Naive thymus-derived CD8-positive, alpha-beta T cell (primary cell): ENCODE results near the gene WDR76. TPM values are rescaled to one million over a fixed set of nuclear protein-coding genes. Genes with fewer than 3 reads are reported as not detected.

ENCODE experiments used
- ATAC-seq, 2 donors: fragments of 150-1000 bp; cut with Tn5 transposase in 1 of 2; sonication (Bioruptor Pico), chemical (Tn5 transposase) in 1 of 2; 1 replicate in 1 of 2; 2 replicates in 1 of 2; pipeline ENCODE4 v1.10.0; 2021; ENCODE audit warnings: mild to moderate bottlenecking in 2 of 2, moderate library complexity in 2 of 2
- POLR2A ChIA-PET: fragments of 350-600 bp; sonication (Branson Sonifier 250); formaldehyde crosslinking; loops from one replicate; lab custom pipeline; 2021; ENCODE audit warnings: antibody characterized with exemption; lab: Charles Lee
- DNase-seq, 10 donors: peaks; one replicate each; pipeline versions ENCODE4 v3.0.0 to v3.0.0-alpha.2; 2020 to 2022
- H3K27ac Mint-ChIP-seq, 10 donors: one replicate each; pipeline ENCODE4 v1.8.0; 2020 to 2022; ENCODE audit warnings: mild to moderate bottlenecking in 10 of 10, mixed read lengths in 10 of 10, moderate library complexity in 4 of 10, inconsistent platforms in 1 of 10
- H3K27me3 Mint-ChIP-seq, 5 donors: one replicate each; pipeline ENCODE4 v1.8.0; 2021 to 2022; ENCODE audit warnings: mixed read lengths in 5 of 5
- H3K36me3 Mint-ChIP-seq, 3 donors: one replicate each; pipeline ENCODE4 v1.8.0; 2020 to 2022; ENCODE audit warnings: mixed read lengths in 3 of 3, mild to moderate bottlenecking in 2 of 3, inconsistent platforms in 1 of 3
- H3K4me1 Mint-ChIP-seq, 4 donors: one replicate each; pipeline ENCODE4 v1.8.0; 2021 to 2022; ENCODE audit warnings: mixed read lengths in 4 of 4
- H3K4me3 Mint-ChIP-seq, 10 donors: one replicate each; pipeline ENCODE4 v1.8.0; 2020 to 2022; ENCODE audit warnings: mild to moderate bottlenecking in 10 of 10, mixed read lengths in 10 of 10, moderate library complexity in 6 of 10, inconsistent platforms in 1 of 10
- H3K9me3 Mint-ChIP-seq, 9 donors: one replicate each; pipeline ENCODE4 v1.8.0; 2020 to 2022; ENCODE audit warnings: mixed read lengths in 9 of 9, mild to moderate bottlenecking in 3 of 9, inconsistent platforms in 1 of 9, moderate library complexity in 1 of 9
- polyA plus RNA-seq, 3 donors: library from polyadenylated mRNA; unstranded; fragments of 300-500 nt; fragmentation: Illumina TruSeq; gene quantifications; one replicate each; pipeline ENCODE4 v1.2.3, GENCODE V29; 2021
- total RNA-seq, 8 experiments: library from RNA in 2 of 8; stranded (reverse) in 2 of 8; gene quantifications; one replicate each; pipeline ENCODE4 v1.2.3 and lab custom pipeline; 2021 to 2026

The WDR76 gene
- 10 to 100 TPM in 1 of 2 experiments, 1 to 10 TPM in 1; 8.6 to 12.3 TPM for total RNA-seq
- 1 to 10 TPM; 5.3 to 7.3 (median 5.6) TPM for polyA plus RNA-seq
- total RNA-seq (lab: John Stamatoyannopoulos, UW), result 10.8 to 28.0 (median 19.9) reads per million in 6 experiments

GRCh38 chr15:43826508-43827341 is at the start of gene WDR76:
WDR76 (plus strand) TSS chr15:43827002; CDS start chr15:43827033, 31 bp downstream.
- Mint-ChIP-seq H3K4me3 (peak within 1 kb of the TSS; percentile 82 to 97 (median 89)), H3K9me3 (no peaks in the 10 kb centered on the region), H3K36me3 (peaks cover 0 to 15% (median 2%) of the 10 kb centered on the region in 3 donors), H3K27ac (peak within 1 kb of the TSS; percentile 86 to 95 (median 90)), H3K27me3 (no peaks in the 10 kb centered on the region), H3K4me1 (peaks cover 22 to 69% (median 50%) of the 10 kb centered on the region in 4 donors)
- ATAC-seq (peak; percentile 43 to 62), DNase-seq (peak; percentile 13 to 75 (median 52))
- POLR2A ChIA-PET, result no interaction called here

DNA sequence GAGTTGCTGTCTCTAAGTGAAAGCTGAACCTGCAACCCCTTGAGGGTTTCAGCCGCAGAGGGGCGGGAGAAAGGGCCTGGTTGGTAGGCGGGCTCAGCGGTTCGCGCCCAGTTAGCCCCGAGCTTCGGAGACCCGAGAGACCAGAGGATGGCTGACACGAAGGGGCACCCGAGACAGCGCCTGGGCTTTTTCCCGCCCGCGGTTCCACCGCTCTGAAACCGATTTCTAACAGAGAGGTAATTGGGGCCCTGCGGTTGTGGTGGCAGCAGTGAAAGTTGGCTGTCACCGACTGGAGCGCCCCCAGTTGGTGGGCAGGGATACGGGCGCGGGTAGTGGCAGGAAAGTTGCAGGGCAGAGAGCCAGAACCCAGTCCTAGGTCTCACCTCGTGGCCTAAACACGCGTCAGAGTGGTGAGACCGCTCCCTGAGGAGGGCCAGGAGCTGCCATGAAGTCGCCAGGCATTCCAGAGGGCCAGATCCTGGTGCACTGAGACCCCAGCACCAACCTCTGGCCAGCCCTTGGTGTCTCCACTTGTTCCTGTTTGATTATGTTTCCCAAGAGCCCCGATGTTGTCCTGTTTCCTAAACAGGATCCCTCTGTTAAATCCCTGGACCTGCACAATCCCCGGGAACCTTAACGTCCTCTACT is 49.4 kb upstream of the WDR76 start:
- Mint-ChIP-seq H3K27ac (peak overlapping the region; percentile 89 to 97 (median 93)), H3K4me1 (peaks cover 8 to 33% (median 28%) of the 10 kb centered on the region in 4 donors), H3K27me3 (no peaks in the 10 kb centered on the region), H3K4me3 (peak overlapping the region; percentile 92 to 97 (median 96)), H3K36me3 (peaks cover 0 to 10% (median 3%) of the 10 kb centered on the region in 3 donors), H3K9me3 (no peaks in the 10 kb centered on the region)
- DNase-seq, result peak; percentile 69 to 90 (median 84)
- POLR2A ChIA-PET, result interaction anchor here (0.5 to 4.7 kb wide), 11 partner anchors 9 to 1286 kb away, joined by 3 to 48 read pairs (median 9); partner anchors contain the start of genes HYPK, MFAP1, SERF2 and SERINC4
- ATAC-seq, result peak; percentile 78 to 86

DNA sequence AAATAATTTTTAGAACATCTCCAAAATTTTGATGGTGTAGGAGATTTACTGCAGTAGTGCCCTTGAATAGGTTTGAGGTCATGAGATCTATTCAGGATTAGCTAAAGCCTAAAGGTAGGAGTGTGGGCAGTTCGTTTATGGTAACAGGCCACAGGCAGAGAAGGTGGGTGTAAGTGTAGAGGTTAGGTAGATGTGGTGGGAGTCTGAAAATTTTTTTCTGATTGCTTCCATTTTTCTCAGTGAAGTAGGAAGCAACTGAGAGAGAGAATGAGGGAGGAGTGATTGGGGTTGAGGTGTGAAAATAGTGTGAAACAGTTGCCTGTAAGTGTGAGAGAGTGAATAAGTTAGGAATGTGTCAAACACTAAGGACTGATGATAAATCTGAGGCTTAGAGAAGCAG is 47.8 kb upstream of the WDR76 start:
- Mint-ChIP-seq H3K9me3 (no peaks in the 10 kb centered on the region), H3K4me3 (peak overlapping the region in 5 of 10 donors; percentile 15 to 64 (median 32)), H3K27ac (peak overlapping the region; percentile 8 to 86 (median 32)), H3K4me1 (peaks cover 8 to 33% (median 28%) of the 10 kb centered on the region in 4 donors), H3K36me3 (peaks cover 0 to 1% (median 0%) of the 10 kb centered on the region in 3 donors), H3K27me3 (no peaks in the 10 kb centered on the region)
- POLR2A ChIA-PET, result interaction anchor here (0.7 to 4.7 kb wide), 4 partner anchors 8 to 22 kb away, joined by 5 to 48 read pairs (median 19); partner anchors contain the start of genes HYPK, SERF2 and SERINC4
- DNase-seq (no peak), ATAC-seq (no peak)

GRCh38 chr15:43789409-43789808 is 37.4 kb upstream of the WDR76 start:
- POLR2A ChIA-PET, result interaction anchor here (1.5 to 5.9 kb wide), 3 partner anchors 11 to 40 kb away, joined by 5 to 48 read pairs (median 27); partner anchors contain the start of genes ELL3, HYPK and SERINC4
- no peak for ATAC-seq

GRCh38 chr15:43791993-43792760 is 34.6 kb upstream of the WDR76 start, which contains the start of gene SERF2:
SERF2 (plus strand) TSS chr15:43792320; CDS start chr15:43792377, 57 bp downstream.
- ATAC-seq (peak; percentile 92 to 93), DNase-seq (peak; percentile 95 to 100 (median 98))
- peaks cover 25 to 56% (median 46%) of the 10 kb centered on the region in 4 donors for H3K4me1 Mint-ChIP-seq
- peak within 1 kb of the TSS; percentile 94 to 99 (median 99) for H3K27ac Mint-ChIP-seq
- peak within 1 kb of the TSS; percentile 93 to 99 (median 96) for H3K4me3 Mint-ChIP-seq
- no peaks in the 10 kb centered on the region for H3K27me3 Mint-ChIP-seq
- peaks cover 0 to 40% (median 0%) of the 10 kb centered on the region in 3 donors for H3K36me3 Mint-ChIP-seq
- H3K9me3 Mint-ChIP-seq, result no peaks in the 10 kb centered on the region
- POLR2A ChIA-PET, result interaction anchor here (1.1 to 5.9 kb wide), 4 partner anchors 8 to 33 kb away, joined by 3 to 48 read pairs (median 20); partner anchors contain the start of genes ELL3, HYPK, MFAP1 and SERINC4

More at GRCh38 chr15:43789409-43789808, 37.4 kb upstream of the WDR76 start:
- Mint-ChIP-seq H3K27me3 (no peaks in the 10 kb centered on the region), H3K4me1 (peaks cover 12 to 36% (median 22%) of the 10 kb centered on the region in 4 donors), H3K27ac (peak overlapping the region in 3 of 10 donors; percentile 2 to 74 (median 28)), H3K9me3 (no peaks in the 10 kb centered on the region), H3K4me3 (no peak overlapping the region), H3K36me3 (peaks cover 0 to 14% (median 0%) of the 10 kb centered on the region in 3 donors)
- no peak for DNase-seq

DNA sequence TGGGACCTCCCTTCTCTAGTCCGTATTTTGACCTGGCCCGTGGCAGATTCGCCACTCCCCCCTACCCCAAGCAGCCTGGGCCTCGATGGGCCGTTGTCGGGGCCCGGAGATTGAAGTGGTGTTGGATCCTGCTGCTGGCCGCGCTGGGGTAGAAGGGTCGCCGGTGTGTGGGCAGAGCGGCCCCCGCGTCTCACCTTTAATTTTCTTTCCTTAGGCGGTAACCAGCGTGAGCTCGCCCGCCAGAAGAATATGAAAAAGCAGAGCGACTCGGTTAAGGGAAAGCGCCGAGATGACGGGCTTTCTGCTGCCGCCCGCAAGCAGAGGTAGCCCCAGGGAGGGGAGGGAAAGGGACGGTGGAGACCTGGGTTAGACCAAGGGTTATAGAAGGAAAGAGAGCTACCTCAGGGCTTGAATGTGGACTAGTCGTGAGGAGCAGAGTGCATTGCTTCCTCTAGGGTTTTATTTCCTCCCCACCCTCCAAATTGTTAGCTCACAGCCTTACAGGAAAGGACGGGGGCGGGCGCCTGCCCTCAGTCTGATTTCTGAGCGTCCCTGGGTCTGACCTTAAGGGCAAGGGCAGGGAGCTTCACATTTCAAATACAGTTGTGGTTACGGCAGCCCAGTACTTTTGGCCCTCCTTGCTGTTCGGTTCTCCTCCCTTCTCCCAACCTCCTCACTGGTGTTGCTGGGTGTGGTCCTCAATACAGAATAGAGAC is 33.9 kb upstream of the WDR76 start:
- DNase-seq (peak in 5 of 10 donors; percentile 17 to 45 (median 19)), ATAC-seq (no peak)
- POLR2A ChIA-PET, result interaction anchor here (0.6 to 5.9 kb wide), 9 partner anchors 8 to 48 kb away, joined by 3 to 48 read pairs (median 4); partner anchors contain the start of genes ELL3, HYPK, MFAP1 and SERINC4
- Mint-ChIP-seq H3K4me1 (peaks cover 25 to 56% (median 46%) of the 10 kb centered on the region in 4 donors), H3K4me3 (peak overlapping the region; percentile 93 to 99 (median 96)), H3K36me3 (peaks cover 0 to 46% (median 0%) of the 10 kb centered on the region in 3 donors), H3K27ac (peak overlapping the region; percentile 94 to 99 (median 99)), H3K9me3 (no peaks in the 10 kb centered on the region), H3K27me3 (no peaks in the 10 kb centered on the region)

DNA sequence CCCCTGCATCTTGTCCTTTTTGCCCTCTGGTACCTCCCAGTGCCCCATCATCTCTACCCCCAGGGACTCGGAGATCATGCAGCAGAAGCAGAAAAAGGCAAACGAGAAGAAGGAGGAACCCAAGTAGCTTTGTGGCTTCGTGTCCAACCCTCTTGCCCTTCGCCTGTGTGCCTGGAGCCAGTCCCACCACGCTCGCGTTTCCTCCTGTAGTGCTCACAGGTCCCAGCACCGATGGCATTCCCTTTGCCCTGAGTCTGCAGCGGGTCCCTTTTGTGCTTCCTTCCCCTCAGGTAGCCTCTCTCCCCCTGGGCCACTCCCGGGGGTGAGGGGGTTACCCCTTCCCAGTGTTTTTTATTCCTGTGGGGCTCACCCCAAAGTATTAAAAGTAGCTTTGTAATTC is 33.2 kb upstream of the WDR76 start:
- ATAC-seq, result no peak
- peaks cover 0 to 53% (median 2%) of the 10 kb centered on the region in 3 donors for H3K36me3 Mint-ChIP-seq
- no peak for DNase-seq
- POLR2A ChIA-PET, result interaction anchor here (0.6 to 5.9 kb wide), 9 partner anchors 7 to 49 kb away, joined by 3 to 48 read pairs (median 4); partner anchors contain the start of genes ELL3, HYPK, MFAP1 and SERINC4
- H3K4me1 Mint-ChIP-seq, result peaks cover 28 to 62% (median 52%) of the 10 kb centered on the region in 4 donors
- H3K4me3 Mint-ChIP-seq, result peak overlapping the region; percentile 93 to 99 (median 96)
- no peaks in the 10 kb centered on the region for H3K27me3 Mint-ChIP-seq
- peak overlapping the region; percentile 79 to 99 (median 99) for H3K27ac Mint-ChIP-seq
- H3K9me3 Mint-ChIP-seq, result no peaks in the 10 kb centered on the region

- H3K4me3 Mint-ChIP-seq, result peak overlapping the region; percentile 93 to 99 (median 96)
- DNase-seq (no peak), ATAC-seq (no peak)
- peaks cover 28 to 63% (median 58%) of the 10 kb centered on the region in 4 donors for H3K4me1 Mint-ChIP-seq
- H3K9me3 Mint-ChIP-seq, result no peaks in the 10 kb centered on the region
- peaks cover 4 to 60% (median 6%) of the 10 kb centered on the region in 3 donors for H3K36me3 Mint-ChIP-seq
- POLR2A ChIA-PET, result interaction anchor here (0.6 to 5.9 kb wide), 3 partner anchors 13 to 30 kb away, joined by 4 to 48 read pairs (median 7); partner anchors contain the start of genes ELL3 and MFAP1
- H3K27me3 Mint-ChIP-seq, result no peaks in the 10 kb centered on the region
- peak overlapping the region; percentile 24 to 99 (median 97) for H3K27ac Mint-ChIP-seq
These were observed 32.3 kb upstream of the WDR76 start for GRCh38 chr15:43794269-43795037.

- Mint-ChIP-seq H3K27ac (peak overlapping the region in 8 of 10 donors; percentile 40 to 99 (median 83)), H3K36me3 (peaks cover 7 to 65% (median 9%) of the 10 kb centered on the region in 3 donors), H3K4me3 (peak overlapping the region in 4 of 10 donors; percentile 15 to 99 (median 42)), H3K27me3 (no peaks in the 10 kb centered on the region), H3K4me1 (peaks cover 31 to 70% (median 65%) of the 10 kb centered on the region in 4 donors), H3K9me3 (no peaks in the 10 kb centered on the region)
- no peak for ATAC-seq
- POLR2A ChIA-PET, result interaction anchor here (0.6 to 5.9 kb wide), 3 partner anchors 14 to 30 kb away, joined by 4 to 48 read pairs (median 7); partner anchors contain the start of genes ELL3 and MFAP1
- DNase-seq, result no peak
These were observed 31.6 kb upstream of the WDR76 start for GRCh38 chr15:43795197-43795596.

DNA sequence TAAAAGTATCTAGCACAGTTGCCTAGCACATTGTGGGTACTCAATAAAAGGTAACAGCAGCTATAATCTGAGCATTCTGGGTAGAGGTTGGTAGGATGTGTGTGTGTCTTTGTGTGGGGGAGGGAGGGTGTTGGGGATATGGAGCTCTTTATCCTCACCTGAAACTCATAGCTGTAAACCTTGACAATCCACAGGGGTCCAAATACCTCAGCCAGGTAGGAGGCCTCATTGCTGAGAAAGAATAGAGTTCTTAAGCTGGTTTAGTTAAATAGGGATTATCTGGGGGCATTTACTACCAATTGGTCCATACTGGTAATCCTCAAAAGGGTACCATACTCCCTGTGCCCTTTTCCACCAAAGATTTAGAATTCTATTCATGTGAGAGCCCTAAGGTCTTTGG is 30.8 kb upstream of the WDR76 start:
- H3K9me3 Mint-ChIP-seq, result no peaks in the 10 kb centered on the region

More for the DNA sequence above, 30.8 kb upstream of the WDR76 start:
- POLR2A ChIA-PET, result interaction anchor here (2.6 kb wide), 1 partner anchor 18 kb away, joined by 14 read pairs; the partner anchor contains the start of gene ELL3
- DNase-seq (no peak), ATAC-seq (no peak)
- Mint-ChIP-seq H3K27ac (peak overlapping the region in 7 of 10 donors; percentile 10 to 99 (median 63)), H3K4me1 (peaks cover 35 to 78% (median 70%) of the 10 kb centered on the region in 4 donors), H3K4me3 (peak overlapping the region in 3 of 10 donors; percentile 6 to 34 (median 26)), H3K27me3 (no peaks in the 10 kb centered on the region), H3K36me3 (peaks cover 11 to 73% (median 12%) of the 10 kb centered on the region in 3 donors)
